Measurements from ENCODE around the gene DLG4. TPM values are rescaled to one million over a fixed set of nuclear protein-coding genes. Genes with fewer than 3 reads are reported as not detected.

DLG4 gene
- total RNA-seq, 4 donors from 2014 or later = 6.8 to 21.5 (median 12.4) TPM

DNA sequence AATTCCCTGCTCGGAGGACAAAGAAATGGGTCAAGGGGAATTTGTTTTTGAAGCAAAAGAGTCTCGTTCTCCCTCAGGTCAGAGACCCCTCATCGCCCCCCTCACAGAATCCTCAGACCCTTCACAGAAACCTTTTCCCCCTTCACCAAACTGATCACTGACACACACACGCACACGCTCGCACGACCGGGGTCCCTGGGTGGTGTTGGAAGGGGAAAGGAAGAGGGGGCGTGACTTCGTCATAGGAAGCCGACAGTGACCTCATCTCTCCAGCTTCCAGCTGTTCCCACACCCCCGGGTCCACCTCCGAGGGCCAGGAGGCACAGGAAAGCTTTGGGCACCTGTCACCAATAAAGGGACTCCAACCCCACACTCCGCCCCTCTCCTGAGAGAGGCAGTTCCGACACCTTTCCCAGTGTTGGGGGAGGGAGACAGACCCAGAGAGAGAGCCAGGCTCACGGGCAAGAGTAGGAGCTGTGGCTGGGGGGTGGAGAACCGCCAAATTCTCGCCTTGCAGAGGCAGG is 41.6 kb downstream of the DLG4 start:
- intact Hi-C loops (cut with DNase I) = loop anchor here (5.0 kb wide), 1 partner anchor 126 kb away; no protein-coding TSS in a partner anchor
- TF ChIP-seq, protein P1, sequence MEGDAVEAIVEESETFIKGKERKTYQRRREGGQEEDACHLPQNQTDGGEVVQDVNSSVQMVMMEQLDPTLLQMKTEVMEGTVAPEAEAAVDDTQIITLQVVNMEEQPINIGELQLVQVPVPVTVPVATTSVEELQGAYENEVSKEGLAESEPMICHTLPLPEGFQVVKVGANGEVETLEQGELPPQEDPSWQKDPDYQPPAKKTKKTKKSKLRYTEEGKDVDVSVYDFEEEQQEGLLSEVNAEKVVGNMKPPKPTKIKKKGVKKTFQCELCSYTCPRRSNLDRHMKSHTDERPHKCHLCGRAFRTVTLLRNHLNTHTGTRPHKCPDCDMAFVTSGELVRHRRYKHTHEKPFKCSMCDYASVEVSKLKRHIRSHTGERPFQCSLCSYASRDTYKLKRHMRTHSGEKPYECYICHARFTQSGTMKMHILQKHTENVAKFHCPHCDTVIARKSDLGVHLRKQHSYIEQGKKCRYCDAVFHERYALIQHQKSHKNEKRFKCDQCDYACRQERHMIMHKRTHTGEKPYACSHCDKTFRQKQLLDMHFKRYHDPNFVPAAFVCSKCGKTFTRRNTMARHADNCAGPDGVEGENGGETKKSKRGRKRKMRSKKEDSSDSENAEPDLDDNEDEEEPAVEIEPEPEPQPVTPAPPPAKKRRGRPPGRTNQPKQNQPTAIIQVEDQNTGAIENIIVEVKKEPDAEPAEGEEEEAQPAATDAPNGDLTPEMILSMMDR (IDR thresholded peaks at IDR 0.05) = no peak
- no peak for TF ChIP-seq POLR2A (IDR thresholded peaks at IDR 0.05)
- Histone ChIP-seq H3K4me1 (peaks cover 17 to 26% of the 10 kb centered on the region in 2 donors), H3K36me3 (no peaks in the 10 kb centered on the region), H3K4me3 (replicated peaks in 1 of 3) (peak overlapping the region in 2 of 3 donors; percentile 11 to 29), H3K27ac (no peak overlapping the region), H3K27me3 (no peaks in the 10 kb centered on the region), H3K9me3 (no peaks in the 10 kb centered on the region)
- peak; percentile 17 to 28 for DNase-seq
- 1 to 6% methylated on average over 13 to 18 of the region's 18 CpGs for WGBS, 2 donors

DNA sequence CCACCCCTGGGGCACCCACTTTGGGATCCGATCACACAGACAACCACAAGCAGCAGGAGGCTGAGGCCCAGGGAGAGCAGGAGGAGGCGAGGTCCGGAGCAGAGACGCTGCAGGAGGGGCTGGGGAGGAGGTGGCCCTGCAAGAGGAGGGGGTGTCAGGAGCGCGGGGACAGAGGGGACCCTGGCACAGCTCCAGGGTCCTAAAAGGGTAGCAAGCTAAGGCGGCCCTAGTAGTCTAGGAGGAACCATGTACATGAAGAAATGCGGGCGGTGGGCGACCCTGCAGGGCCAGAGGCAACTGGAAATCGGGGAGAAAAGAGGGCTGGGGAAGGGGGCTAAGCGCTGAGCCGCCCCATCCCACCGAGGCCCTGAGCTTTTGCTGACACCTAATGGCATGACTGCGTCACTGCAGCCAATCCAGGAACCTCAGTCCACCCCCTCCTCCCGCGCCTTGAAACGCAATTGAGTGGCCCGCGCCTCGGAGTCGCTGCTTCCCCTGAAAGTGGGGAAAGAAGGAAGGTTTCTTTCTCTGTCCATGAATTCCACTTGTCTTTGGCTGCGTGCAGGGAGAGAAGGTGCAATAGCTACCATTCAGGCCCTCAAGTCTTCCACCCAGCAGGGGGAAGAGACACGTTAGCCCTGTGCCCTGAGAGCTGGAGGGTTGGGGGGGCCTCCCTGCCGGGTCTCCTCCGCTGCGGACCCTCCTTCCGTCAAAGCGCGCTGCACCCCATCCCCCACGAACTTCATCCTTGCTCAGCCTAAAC is 42.3 kb downstream of the DLG4 start:
- no peaks in the 10 kb centered on the region for H3K9me3 ChIP-seq
- no peaks in the 10 kb centered on the region for H3K27me3 ChIP-seq
- peak; percentile 75 to 77 for DNase-seq
- intact Hi-C loops (cut with DNase I) = loop anchor here (5.0 kb wide), 1 partner anchor 125 kb away; no protein-coding TSS in a partner anchor
- 3% methylated on average over 28 to 31 of the region's 31 CpGs for WGBS, 2 donors
- H3K4me1 ChIP-seq = peaks cover 19 to 30% of the 10 kb centered on the region in 2 donors
- H3K27ac ChIP-seq = peak overlapping the region in 2 of 3 donors; percentile 21 to 45
- no peak for TF ChIP-seq POLR2A (IDR thresholded peaks at IDR 0.05)
- TF ChIP-seq, protein P1 (IDR thresholded peaks at IDR 0.05) = peak; percentile 75 to 97 (median 88)
- H3K36me3 ChIP-seq = no peaks in the 10 kb centered on the region
- H3K4me3 ChIP-seq (replicated peaks in 1 of 3) = peak overlapping the region in 2 of 3 donors; percentile 24 to 29

DNA sequence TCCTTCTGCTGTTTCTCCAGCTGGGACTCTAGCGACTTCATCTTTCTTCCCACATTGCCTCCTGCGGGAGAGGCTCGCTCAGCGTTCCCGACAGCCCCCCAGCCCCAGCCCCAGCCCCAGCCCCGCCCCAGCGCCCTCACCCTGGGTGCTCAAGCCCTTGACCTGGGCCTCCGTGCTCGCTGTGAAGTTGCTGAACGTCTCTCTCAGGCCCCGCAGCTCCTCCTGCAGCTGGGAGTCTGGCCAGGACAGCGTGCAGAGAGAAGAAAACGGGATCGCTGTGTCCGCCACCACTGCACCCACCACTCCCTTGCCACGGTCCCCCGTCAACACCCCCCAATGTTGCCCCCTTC is 42.8 kb downstream of the DLG4 start:
- intact Hi-C loops (cut with DNase I) = loop anchor here (5.0 kb wide), 1 partner anchor 125 kb away; no protein-coding TSS in a partner anchor
- Histone ChIP-seq H3K36me3 (no peaks in the 10 kb centered on the region), H3K27me3 (no peaks in the 10 kb centered on the region), H3K4me3 (replicated peaks in 1 of 3) (peak overlapping the region in 2 of 3 donors; percentile 24 to 29), H3K4me1 (peaks cover 23 to 34% of the 10 kb centered on the region in 2 donors), H3K27ac (peak overlapping the region in 2 of 3 donors; percentile 21 to 45), H3K9me3 (no peaks in the 10 kb centered on the region)
- 8 to 10% methylated on average over 16 to 17 of the region's 17 CpGs for WGBS, 2 donors
- no peak for TF ChIP-seq POLR2A (IDR thresholded peaks at IDR 0.05)
- TF ChIP-seq, protein P1 (IDR thresholded peaks at IDR 0.05) = no peak
- DNase-seq = peak; percentile 43

DNA sequence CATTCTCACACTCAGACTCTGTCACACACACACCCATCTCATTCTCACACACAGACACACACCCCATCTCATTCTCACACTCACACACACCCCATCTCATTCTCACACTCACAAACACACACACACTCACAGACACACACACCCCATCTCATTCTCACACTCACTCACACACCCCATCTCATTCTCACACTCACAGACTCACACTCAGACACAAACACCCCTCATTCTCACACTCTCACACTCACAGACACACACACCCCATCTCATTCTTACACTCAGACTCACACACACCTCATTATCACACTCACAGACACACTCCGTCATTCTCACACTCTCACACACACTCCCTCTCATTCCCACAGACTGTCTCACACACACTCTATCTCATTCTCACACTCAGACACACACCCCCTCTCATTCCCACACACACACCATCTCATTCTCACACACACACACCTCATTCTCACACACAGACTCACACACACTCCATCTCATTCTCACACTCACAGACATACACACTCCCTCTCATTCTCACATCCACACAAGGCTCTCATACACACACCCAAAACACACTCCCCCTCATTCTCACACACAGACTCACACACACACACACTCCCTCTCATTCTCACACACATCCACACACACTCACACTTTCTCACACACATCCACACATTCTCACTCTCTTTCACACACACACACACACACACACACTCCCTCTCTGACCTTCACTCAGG is 43.4 kb downstream of the DLG4 start:
- DNase-seq = no peak
- TF ChIP-seq, protein P1 (IDR thresholded peaks at IDR 0.05) = no peak
- no peak for TF ChIP-seq POLR2A (IDR thresholded peaks at IDR 0.05)
- Histone ChIP-seq H3K36me3 (no peaks in the 10 kb centered on the region), H3K4me1 (peaks cover 23 to 34% of the 10 kb centered on the region in 2 donors), H3K27me3 (no peaks in the 10 kb centered on the region), H3K9me3 (no peaks in the 10 kb centered on the region), H3K27ac (peak overlapping the region in 1 of 3 donors; percentile 45), H3K4me3 (replicated peaks in 1 of 3) (peak overlapping the region in 1 of 3 donors; percentile 29)
- intact Hi-C loops (cut with DNase I) = loop anchor here (5.0 kb wide), 1 partner anchor 124 kb away; no protein-coding TSS in a partner anchor
- WGBS, 2 donors = 90 to 93% methylated on average over 1 of the region's 1 CpG

Data from thyroid gland (tissue), 4 donors.